GM12865 (cell line): Measurements from ENCODE around the gene MAB21L3.

ENCODE experiments used
- DNase-seq: peaks from one replicate; pipeline ENCODE4 v3.0.0; 2010; ENCODE audit warnings: low read depth
- H3K4me3 ChIP-seq: 2 replicates; pipeline ENCODE4 v1.5.1; 2011; ENCODE audit warnings: mild to moderate bottlenecking, low read depth, low read length, control low read depth
- TF ChIP-seq, protein P1 (sequence below): IDR thresholded peaks from 2 replicates; pipeline ENCODE4 v1.5.1; 2011; ENCODE audit warnings: low read length, control low read depth, low read depth, inconsistent platforms; ENCODE audit not compliant: insufficient read depth; ENCODE audit errors: missing control alignments

The MAB21L3 gene

GRCh38 chr1:116075990-116076389 is 35.2 kb upstream of the MAB21L3 start:
- no peak for DNase-seq
- TF ChIP-seq, protein P1, sequence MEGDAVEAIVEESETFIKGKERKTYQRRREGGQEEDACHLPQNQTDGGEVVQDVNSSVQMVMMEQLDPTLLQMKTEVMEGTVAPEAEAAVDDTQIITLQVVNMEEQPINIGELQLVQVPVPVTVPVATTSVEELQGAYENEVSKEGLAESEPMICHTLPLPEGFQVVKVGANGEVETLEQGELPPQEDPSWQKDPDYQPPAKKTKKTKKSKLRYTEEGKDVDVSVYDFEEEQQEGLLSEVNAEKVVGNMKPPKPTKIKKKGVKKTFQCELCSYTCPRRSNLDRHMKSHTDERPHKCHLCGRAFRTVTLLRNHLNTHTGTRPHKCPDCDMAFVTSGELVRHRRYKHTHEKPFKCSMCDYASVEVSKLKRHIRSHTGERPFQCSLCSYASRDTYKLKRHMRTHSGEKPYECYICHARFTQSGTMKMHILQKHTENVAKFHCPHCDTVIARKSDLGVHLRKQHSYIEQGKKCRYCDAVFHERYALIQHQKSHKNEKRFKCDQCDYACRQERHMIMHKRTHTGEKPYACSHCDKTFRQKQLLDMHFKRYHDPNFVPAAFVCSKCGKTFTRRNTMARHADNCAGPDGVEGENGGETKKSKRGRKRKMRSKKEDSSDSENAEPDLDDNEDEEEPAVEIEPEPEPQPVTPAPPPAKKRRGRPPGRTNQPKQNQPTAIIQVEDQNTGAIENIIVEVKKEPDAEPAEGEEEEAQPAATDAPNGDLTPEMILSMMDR, result no peak

GRCh38 chr1:116076831-116077230 is 34.4 kb upstream of the MAB21L3 start:
- H3K4me3 ChIP-seq, result no peak overlapping the region
- TF ChIP-seq, protein P1, result no peak
- no peak for DNase-seq

More at GRCh38 chr1:116075990-116076389, 35.2 kb upstream of the MAB21L3 start:
- no peak overlapping the region for H3K4me3 ChIP-seq

GRCh38 chr1:116078699-116079223 is 32.4 kb upstream of the MAB21L3 start:
- DNase-seq, result no peak
- no peak overlapping the region for H3K4me3 ChIP-seq
- TF ChIP-seq, protein P1, result no peak

DNA sequence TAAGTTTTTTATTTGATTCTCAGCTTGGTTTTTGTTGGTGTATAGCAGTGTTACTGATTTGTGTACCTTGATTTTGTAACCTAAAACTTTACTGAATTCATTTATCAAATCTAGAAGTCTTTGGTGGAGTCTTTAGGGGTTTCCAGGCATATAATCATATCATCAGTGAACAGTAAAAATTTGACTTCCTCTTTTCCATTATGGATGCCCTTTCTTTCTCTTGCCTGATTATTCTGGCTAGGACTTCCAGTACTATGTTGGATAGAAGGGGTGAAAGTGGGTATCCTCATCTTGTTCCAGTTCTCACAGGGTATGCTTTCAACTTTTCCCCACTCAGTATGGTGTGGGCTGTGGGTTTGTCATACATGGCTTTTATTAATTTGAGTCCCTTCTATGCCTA is 23.6 kb upstream of the MAB21L3 start:
- TF ChIP-seq, protein P1, result no peak
- DNase-seq, result no peak
- no peak overlapping the region for H3K4me3 ChIP-seq

DNA sequence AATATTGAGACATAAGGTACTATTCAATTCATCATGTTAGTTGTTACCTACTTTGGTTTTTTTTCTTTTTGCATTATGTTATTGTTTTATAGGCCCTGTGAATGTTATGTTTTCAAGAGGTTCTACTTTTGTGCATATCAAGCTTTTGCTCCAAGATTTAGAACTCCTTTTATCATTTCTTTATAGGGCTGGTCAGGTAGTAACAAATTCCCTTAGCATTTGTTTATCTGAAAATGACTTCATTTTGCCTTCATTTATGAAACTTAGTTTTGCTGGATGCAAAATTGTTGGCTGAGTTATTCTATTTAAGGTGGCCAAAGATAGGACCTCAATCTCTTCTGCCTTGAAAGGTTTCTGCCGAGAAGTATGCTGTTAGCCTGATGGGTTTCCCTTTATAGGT is 21.3 kb upstream of the MAB21L3 start:
- TF ChIP-seq, protein P1, result no peak
- DNase-seq, result no peak
- H3K4me3 ChIP-seq, result no peak overlapping the region

- no peak for DNase-seq
Measured at GRCh38 chr1:116091083-116091482, 20.1 kb upstream of the MAB21L3 start.

More at GRCh38 chr1:116091083-116091482, 20.1 kb upstream of the MAB21L3 start:
- TF ChIP-seq, protein P1, result no peak
- no peak overlapping the region for H3K4me3 ChIP-seq
